ENCODE measurements around the gene RNF213.

DNA sequence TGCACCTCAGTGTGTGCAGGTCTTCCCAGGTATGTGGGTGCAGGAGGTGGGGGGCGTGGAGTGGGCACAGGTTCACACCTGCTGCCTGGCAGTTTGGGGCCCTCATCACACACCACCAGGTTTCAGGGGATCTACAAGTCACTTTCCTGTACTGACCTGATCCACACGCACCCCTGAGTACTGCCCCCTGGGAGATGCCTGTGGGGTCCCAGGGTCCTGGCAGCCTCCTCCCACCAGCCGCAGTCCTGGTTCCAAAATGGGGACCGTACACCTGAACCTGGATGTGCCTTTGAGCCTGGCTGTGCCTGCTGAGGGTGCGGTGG lies 25.9 kb downstream of the RNF213 start:
- TF ChIP-seq, protein P1, sequence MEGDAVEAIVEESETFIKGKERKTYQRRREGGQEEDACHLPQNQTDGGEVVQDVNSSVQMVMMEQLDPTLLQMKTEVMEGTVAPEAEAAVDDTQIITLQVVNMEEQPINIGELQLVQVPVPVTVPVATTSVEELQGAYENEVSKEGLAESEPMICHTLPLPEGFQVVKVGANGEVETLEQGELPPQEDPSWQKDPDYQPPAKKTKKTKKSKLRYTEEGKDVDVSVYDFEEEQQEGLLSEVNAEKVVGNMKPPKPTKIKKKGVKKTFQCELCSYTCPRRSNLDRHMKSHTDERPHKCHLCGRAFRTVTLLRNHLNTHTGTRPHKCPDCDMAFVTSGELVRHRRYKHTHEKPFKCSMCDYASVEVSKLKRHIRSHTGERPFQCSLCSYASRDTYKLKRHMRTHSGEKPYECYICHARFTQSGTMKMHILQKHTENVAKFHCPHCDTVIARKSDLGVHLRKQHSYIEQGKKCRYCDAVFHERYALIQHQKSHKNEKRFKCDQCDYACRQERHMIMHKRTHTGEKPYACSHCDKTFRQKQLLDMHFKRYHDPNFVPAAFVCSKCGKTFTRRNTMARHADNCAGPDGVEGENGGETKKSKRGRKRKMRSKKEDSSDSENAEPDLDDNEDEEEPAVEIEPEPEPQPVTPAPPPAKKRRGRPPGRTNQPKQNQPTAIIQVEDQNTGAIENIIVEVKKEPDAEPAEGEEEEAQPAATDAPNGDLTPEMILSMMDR (IDR thresholded peaks at IDR 0.05; ENCODE audit: low read depth, low read length, missing input control) = no peak
- no peak for TF ChIP-seq GABPA (IDR thresholded peaks at IDR 0.05 in 1 of 2, conservative IDR thresholded peaks at IDR 0.05 in 1 of 2)
- no peak for TF ChIP-seq SP1 (IDR thresholded peaks at IDR 0.05)
- TF ChIP-seq, protein P2, sequence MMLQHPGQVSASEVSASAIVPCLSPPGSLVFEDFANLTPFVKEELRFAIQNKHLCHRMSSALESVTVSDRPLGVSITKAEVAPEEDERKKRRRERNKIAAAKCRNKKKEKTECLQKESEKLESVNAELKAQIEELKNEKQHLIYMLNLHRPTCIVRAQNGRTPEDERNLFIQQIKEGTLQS (IDR thresholded peaks at IDR 0.05) = no peak
- no peak for TF ChIP-seq JUND (IDR thresholded peaks at IDR 0.05)
- TF ChIP-seq, protein P3, sequence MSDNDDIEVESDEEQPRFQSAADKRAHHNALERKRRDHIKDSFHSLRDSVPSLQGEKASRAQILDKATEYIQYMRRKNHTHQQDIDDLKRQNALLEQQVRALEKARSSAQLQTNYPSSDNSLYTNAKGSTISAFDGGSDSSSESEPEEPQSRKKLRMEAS (IDR thresholded peaks at IDR 0.05) = no peak
- TF ChIP-seq, protein P4, sequence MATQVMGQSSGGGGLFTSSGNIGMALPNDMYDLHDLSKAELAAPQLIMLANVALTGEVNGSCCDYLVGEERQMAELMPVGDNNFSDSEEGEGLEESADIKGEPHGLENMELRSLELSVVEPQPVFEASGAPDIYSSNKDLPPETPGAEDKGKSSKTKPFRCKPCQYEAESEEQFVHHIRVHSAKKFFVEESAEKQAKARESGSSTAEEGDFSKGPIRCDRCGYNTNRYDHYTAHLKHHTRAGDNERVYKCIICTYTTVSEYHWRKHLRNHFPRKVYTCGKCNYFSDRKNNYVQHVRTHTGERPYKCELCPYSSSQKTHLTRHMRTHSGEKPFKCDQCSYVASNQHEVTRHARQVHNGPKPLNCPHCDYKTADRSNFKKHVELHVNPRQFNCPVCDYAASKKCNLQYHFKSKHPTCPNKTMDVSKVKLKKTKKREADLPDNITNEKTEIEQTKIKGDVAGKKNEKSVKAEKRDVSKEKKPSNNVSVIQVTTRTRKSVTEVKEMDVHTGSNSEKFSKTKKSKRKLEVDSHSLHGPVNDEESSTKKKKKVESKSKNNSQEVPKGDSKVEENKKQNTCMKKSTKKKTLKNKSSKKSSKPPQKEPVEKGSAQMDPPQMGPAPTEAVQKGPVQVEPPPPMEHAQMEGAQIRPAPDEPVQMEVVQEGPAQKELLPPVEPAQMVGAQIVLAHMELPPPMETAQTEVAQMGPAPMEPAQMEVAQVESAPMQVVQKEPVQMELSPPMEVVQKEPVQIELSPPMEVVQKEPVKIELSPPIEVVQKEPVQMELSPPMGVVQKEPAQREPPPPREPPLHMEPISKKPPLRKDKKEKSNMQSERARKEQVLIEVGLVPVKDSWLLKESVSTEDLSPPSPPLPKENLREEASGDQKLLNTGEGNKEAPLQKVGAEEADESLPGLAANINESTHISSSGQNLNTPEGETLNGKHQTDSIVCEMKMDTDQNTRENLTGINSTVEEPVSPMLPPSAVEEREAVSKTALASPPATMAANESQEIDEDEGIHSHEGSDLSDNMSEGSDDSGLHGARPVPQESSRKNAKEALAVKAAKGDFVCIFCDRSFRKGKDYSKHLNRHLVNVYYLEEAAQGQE (IDR thresholded peaks at IDR 0.05) = no peak
- no peak for TF ChIP-seq TAF1 (conservative IDR thresholded peaks at IDR 0.05)
- no peak for TF ChIP-seq RXRA (IDR thresholded peaks at IDR 0.05)
- TF ChIP-seq YY1 (IDR thresholded peaks at IDR 0.05) = no peak
- TF ChIP-seq, protein P5, sequence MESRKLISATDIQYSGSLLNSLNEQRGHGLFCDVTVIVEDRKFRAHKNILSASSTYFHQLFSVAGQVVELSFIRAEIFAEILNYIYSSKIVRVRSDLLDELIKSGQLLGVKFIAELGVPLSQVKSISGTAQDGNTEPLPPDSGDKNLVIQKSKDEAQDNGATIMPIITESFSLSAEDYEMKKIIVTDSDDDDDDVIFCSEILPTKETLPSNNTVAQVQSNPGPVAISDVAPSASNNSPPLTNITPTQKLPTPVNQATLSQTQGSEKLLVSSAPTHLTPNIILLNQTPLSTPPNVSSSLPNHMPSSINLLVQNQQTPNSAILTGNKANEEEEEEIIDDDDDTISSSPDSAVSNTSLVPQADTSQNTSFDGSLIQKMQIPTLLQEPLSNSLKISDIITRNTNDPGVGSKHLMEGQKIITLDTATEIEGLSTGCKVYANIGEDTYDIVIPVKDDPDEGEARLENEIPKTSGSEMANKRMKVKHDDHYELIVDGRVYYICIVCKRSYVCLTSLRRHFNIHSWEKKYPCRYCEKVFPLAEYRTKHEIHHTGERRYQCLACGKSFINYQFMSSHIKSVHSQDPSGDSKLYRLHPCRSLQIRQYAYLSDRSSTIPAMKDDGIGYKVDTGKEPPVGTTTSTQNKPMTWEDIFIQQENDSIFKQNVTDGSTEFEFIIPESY (IDR thresholded peaks at IDR 0.05) = no peak
- no peak for TF ChIP-seq NR2F2 (IDR thresholded peaks at IDR 0.05)

Data from liver (tissue), 3 donors.